ENCODE measurements around the gene IPMK.

The IPMK gene

DNA sequence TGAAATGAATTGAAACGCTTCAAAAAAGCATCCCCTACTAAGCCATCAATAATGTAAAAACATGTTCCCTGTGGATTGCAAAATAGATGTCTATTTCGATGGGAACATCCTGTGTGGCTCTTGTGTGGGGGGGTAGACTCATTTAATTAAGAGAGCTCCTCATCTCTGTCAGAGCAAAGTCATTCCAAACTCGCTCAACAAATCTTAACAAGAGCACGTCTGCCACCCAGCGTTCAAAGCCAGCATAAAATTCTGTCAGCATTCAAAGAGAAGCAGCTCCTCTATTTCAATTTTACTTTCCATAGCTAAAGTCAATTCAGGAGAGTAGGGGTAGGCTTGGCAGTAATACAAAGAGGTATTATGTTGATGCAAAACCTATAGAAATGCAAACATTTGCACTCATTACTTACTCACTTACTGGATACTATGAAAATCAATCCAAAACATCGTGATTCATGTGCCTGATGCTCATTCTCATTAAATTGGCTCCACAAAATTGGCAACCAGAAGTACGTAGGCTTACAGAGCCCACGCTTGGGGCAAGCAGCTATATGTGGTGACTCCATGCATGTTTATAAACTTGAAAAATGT lies 114.9 kb downstream of the IPMK start:
- peak; percentile 39 for DNase-seq

DNA sequence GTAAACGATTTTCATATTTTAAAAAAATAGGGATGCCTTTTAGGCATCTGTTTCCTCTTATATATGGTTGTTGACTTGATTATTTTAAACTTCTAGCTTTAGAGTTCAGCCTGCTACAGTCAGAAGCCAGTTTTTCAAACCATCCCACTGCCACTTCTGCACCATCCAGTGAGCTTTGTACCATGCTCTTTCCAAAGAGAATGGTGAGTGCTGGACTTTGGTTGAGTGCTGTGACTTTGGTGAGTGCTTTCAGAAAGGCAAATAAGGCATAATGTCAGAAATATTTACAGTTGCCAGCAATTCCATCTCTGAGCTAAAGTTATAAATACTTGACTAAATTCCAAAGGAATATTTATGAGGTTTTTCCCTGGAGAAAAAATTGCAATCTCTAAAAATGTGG lies 117.4 kb downstream of the IPMK start:
- DNase-seq = no peak

DNA sequence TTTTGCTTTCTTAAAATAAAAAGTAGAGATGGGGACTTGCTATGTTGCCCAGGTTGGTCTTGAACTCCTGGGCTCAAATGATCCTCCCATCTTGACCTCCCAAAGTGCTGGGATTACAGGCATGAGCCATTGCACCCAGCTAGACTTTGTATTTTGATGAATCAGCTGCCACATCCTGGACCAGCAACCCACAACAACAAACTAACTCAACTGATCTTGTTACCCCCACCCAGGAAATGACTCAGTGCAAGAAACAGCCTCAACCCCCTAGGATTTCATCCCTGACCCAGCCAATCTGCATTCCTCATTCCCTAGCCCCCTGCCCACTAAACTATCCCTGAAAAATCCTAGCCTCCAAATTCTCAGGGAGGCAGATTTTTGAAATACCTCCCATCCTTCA lies 123.8 kb downstream of the IPMK start:
- no peak for DNase-seq
